Glutamatergic neuron (in vitro differentiated cells): ENCODE results near the gene CEP135. TPM values are rescaled to one million over a fixed set of nuclear protein-coding genes. Genes with fewer than 3 reads are reported as not detected.
A peak's percentile ranks its signal among the peaks of the same experiment; 100 is the strongest.

Experiments used
- DNase-seq: peaks from one replicate; pipeline ENCODE4 v3.0.0; 2022
- H3K27ac Mint-ChIP-seq: one replicate; pipeline ENCODE4 v1.8.0; 2020; ENCODE audit warnings: mild to moderate bottlenecking, mixed read lengths, inconsistent platforms; ENCODE audit not compliant: unreplicated experiment
- H3K27me3 Mint-ChIP-seq: one replicate; pipeline ENCODE4 v1.8.0; 2020; ENCODE audit warnings: mild to moderate bottlenecking, moderate library complexity, mixed read lengths, inconsistent platforms; ENCODE audit not compliant: unreplicated experiment
- H3K36me3 Mint-ChIP-seq: one replicate; pipeline ENCODE4 v1.8.0; 2020; ENCODE audit warnings: mild to moderate bottlenecking, mixed read lengths, inconsistent platforms; ENCODE audit not compliant: unreplicated experiment
- H3K4me1 Mint-ChIP-seq: one replicate; pipeline ENCODE4 v1.8.0; 2020; ENCODE audit warnings: mild to moderate bottlenecking, low read depth, mixed read lengths, inconsistent platforms; ENCODE audit not compliant: unreplicated experiment
- H3K4me3 Mint-ChIP-seq: one replicate; pipeline ENCODE4 v1.8.0; 2020; ENCODE audit warnings: mild to moderate bottlenecking, mixed read lengths, inconsistent platforms; ENCODE audit not compliant: unreplicated experiment
- H3K9me3 Mint-ChIP-seq: one replicate; pipeline ENCODE4 v1.8.0; 2020; ENCODE audit warnings: mild to moderate bottlenecking, moderate library complexity, mixed read lengths, inconsistent platforms; ENCODE audit not compliant: unreplicated experiment
- CTCF ChIP-seq: fragments of 200-600 bp; sonication (generic); IDR thresholded peaks from one replicate; pipeline ENCODE4 v1.5.0; 2021; ENCODE audit not compliant: partially characterized antibody, unreplicated experiment
- total RNA-seq: library from RNA; stranded (reverse); fragmentation: NEBNext Ultra II Directional; extraction: Animal tissue kit (Norgen Biotek cat#: 25700); gene quantifications from one replicate; pipeline ENCODE4 v1.2.1, GENCODE V29; 2021; ENCODE audit not compliant: unreplicated experiment

The CEP135 gene
- total RNA-seq, 1 donor from 2014 or later: 4.2 TPM

DNA sequence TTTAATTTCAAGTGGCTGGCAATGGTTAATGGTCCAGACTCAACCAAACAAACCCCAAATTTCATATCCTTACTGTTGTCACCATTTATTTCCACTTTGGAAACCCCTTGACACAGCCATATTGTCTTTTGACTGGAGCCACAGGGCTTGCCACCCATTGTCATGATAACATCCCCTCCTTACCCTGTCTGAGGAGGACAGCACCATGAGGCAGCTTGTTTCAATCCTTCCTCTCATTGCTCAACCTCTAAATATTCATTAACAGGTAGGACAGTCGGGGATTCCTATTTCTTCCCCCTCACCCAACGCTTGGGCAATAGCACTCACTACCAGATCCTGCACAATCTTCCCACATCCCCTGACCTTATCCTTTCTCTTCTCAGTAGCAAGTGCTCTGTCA, 92.1 kb downstream of the CEP135 start:
- no peak overlapping the region for H3K27ac Mint-ChIP-seq
- no peaks in the 10 kb centered on the region for H3K27me3 Mint-ChIP-seq
- peaks cover 5% of the 10 kb centered on the region for H3K36me3 Mint-ChIP-seq
- peaks cover 6% of the 10 kb centered on the region for H3K9me3 Mint-ChIP-seq
- TF ChIP-seq CTCF: no peak
- H3K4me1 Mint-ChIP-seq: peaks cover 2% of the 10 kb centered on the region
- no peak overlapping the region for H3K4me3 Mint-ChIP-seq
- DNase-seq: no peak

- no peak overlapping the region for H3K27ac Mint-ChIP-seq
- peaks cover 2% of the 10 kb centered on the region for H3K9me3 Mint-ChIP-seq
- no peaks in the 10 kb centered on the region for H3K27me3 Mint-ChIP-seq
- H3K36me3 Mint-ChIP-seq: peaks cover under 1% of the 10 kb centered on the region
- H3K4me3 Mint-ChIP-seq: no peak overlapping the region
- no peak for DNase-seq
- TF ChIP-seq CTCF: no peak
- H3K4me1 Mint-ChIP-seq: peaks cover 2% of the 10 kb centered on the region
Measured at GRCh38 chr4:56042225-56042624, 93.5 kb downstream of the CEP135 start.

- Mint-ChIP-seq H3K27ac (peak overlapping the region; percentile 94), H3K9me3 (peaks cover 12% of the 10 kb centered on the region), H3K4me1 (peaks cover 18% of the 10 kb centered on the region), H3K4me3 (peak overlapping the region; percentile 86), H3K27me3 (peaks cover 12% of the 10 kb centered on the region), H3K36me3 (no peaks in the 10 kb centered on the region)
- no peak for DNase-seq
- no peak for TF ChIP-seq CTCF
Measured at GRCh38 chr4:56048383-56048701, 99.6 kb downstream of the CEP135 start.

DNA sequence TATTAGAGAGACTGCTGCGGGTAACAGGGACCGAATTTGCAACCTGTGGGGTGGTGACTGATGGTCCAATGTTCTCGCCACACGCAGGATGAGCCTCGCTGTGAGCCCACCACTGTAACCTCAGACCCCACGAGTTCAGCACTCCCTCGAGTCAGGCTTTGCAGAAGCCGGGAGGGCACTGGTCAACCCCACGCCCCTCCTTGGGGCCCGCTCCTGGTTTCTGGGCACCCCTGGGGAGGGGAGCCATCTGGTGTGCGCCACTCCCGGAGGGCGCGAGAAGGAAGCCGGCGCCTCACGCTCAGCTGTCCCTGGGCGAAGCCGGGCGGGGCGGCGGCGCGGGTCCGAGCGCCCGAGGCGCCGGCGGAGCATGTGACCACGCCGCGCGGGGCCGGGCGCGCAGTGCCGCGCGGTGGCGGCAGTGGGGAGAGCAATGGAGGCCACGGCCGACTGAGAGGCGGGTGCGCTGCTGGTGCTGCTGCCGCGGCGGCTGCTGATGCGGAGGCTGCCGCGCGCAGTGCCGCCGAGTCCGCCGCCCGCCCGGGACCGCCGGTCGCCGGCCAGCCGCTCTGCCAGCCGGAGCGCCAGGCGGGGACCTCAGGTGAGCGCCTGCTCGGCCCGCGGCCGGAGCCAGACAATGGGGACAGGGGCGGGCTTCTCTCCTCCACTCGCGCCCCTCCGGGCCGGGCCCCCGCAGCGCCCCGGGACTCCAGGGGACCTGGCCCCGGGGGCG, 100.1 kb downstream of the CEP135 start:
- TF ChIP-seq CTCF: no peak
- H3K4me3 Mint-ChIP-seq: peak overlapping the region; percentile 86
- peak overlapping the region; percentile 94 for H3K27ac Mint-ChIP-seq
- peaks cover 12% of the 10 kb centered on the region for H3K9me3 Mint-ChIP-seq
- peak; percentile 88 for DNase-seq
- peaks cover 12% of the 10 kb centered on the region for H3K27me3 Mint-ChIP-seq
- H3K36me3 Mint-ChIP-seq: no peaks in the 10 kb centered on the region
- H3K4me1 Mint-ChIP-seq: peaks cover 18% of the 10 kb centered on the region

DNA sequence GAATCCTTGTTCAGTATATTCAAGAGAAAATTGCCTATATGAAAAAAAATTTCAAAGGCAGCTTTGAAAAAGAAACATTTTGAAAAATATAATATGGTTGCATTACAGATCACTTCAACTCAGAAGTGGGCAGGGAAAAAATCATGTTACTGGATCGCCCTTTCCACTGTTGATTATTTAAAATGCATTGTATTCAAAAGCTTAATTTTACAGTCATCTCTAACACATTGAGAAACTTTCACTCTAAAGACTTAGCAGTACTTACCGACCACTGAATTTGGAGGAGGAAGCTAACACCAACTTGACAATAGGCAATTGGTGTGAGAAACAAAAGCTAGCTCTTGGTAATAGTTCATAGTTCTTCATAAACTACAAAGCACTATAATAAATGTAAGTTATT, 101.9 kb downstream of the CEP135 start:
- Mint-ChIP-seq H3K4me1 (peaks cover 30% of the 10 kb centered on the region), H3K9me3 (peaks cover 12% of the 10 kb centered on the region), H3K4me3 (peak overlapping the region; percentile 98), H3K27me3 (peaks cover 12% of the 10 kb centered on the region), H3K36me3 (no peaks in the 10 kb centered on the region), H3K27ac (peak overlapping the region; percentile 99)
- DNase-seq: no peak
- TF ChIP-seq CTCF: no peak
